ENCODE measurements around the gene BACH2. TPM values are rescaled to one million over a fixed set of nuclear protein-coding genes. Genes with fewer than 3 reads are reported as not detected.
A peak's percentile ranks its signal among the peaks of the same experiment; 100 is the strongest.

Gene BACH2
- total and polyA plus RNA-seq, 2 of the 4 experiments (the other 2 are of a cell fraction): 1.3 to 1.4 TPM

DNA sequence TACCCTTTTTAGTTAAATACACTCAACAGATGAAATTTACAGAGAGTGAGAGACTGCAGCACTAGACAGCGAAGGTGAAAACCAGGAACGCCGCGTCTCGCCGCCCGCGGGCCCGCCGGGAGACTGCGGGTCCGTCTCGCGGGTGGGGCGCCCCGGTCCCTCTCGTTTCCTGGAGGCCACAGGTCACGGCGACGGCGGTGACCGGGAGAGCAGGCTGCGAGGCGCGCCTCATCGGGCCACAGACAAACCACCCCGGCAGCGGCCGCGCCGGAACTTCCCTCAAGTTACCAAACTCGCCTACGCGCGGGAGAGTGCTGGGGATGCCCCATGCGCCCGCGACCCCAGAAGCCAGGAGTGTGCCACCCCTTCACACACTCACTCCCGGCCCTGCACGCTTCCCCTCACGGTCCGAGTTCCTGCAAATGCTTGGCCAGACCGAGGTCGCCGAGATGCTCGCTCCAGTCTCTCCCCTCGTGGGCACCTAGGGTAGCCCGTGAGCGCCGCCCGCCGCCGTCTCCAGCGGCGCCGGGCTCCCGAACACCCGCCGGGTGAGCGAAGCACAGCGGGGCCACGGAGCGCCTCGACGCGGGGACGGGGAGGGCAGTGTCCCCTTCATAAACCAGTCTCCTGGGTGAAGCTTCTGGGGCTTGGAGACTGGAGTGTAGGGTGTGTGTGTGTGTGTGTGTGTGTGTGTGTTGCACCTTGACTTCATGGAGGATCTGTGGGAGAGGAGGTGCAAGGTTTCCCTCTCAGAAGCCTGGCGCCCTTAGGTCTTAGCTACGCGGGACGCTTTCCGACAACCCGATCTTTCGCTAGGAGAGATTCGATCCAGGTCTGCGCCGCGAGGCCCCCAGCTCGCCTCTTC is 1.4 kb downstream of the BACH2 start:
- dilution Hi-C loops (cut with HindIII; ENCODE audit: low sequenced_read_pairs, unreplicated experiment): no loop called here
- intact Hi-C loops (cut with micrococcal nuclease): loop anchor here (5.0 kb wide), 1 partner anchor 158 kb away; no protein-coding TSS in a partner anchor
- H3K4me2 ChIP-seq (ENCODE audit: low read depth, low read length): peak overlapping the region; percentile 91
- WGBS, 2 experiments (ENCODE audit: extremely low coverage in 2 of 2, insufficient read length in 1 of 2): 1% methylated on average over 28 of the region's 79 CpGs; no CpG with 5 or more reads in 1 of the 2 experiments
- peak overlapping the region; percentile 92 for H2AFZ ChIP-seq (replicated peaks; ENCODE audit: low read length, poor library complexity)
- no peak overlapping the region for H2BK5ac ChIP-seq (ENCODE audit: low read depth, low read length, poor library complexity, severe bottlenecking)
- H4K5ac ChIP-seq (ENCODE audit: low read depth, low read length): no peak overlapping the region
- no peaks in the 10 kb centered on the region for H3K9me1 ChIP-seq (ENCODE audit: insufficient read depth, low read length)
- ChIA-PET POLR2A (ENCODE audit: unreplicated experiment) (no interaction called here), CTCF (interaction anchor here (0.6 to 1.7 kb wide), 4 partner anchors 23 to 355 kb away, joined by 3 to 4 read pairs (median 3); no protein-coding TSS in a partner anchor)
- DNase-seq (peak; percentile 43), ATAC-seq (ENCODE audit: low read depth) (peak; percentile 59)
- peak overlapping the region; percentile 39; the same call in 1 of the 2 replicates for H3K4ac ChIP-seq (ENCODE audit: low read depth, low read length)
- no peak overlapping the region; the same call in 1 of the 2 replicates for H3K14ac ChIP-seq (replicated peaks; ENCODE audit: low read depth, low read length)
- H3K4me3 ChIP-seq (ENCODE audit: insufficient read depth, low read depth, low read length): peak overlapping the region; percentile 56
- no TSS peak for BruUV-seq (replicated peaks)
- H2BK15ac ChIP-seq (ENCODE audit: low read depth, low read length): no peak overlapping the region
- peak overlapping the region; percentile 26 for H3K27ac ChIP-seq (ENCODE audit: insufficient read depth, low read length)
- H3K9ac ChIP-seq (ENCODE audit: low read depth, low read length): peak overlapping the region; percentile 17; the same call in 1 of the 2 replicates
- H3K9me3 ChIP-seq (ENCODE audit: control insufficient read depth, insufficient read depth, low read length): no peaks in the 10 kb centered on the region
- H4K91ac ChIP-seq (ENCODE audit: insufficient read depth, low read depth, low read length): no peak overlapping the region
- no peaks in the 10 kb centered on the region for H3K36me3 ChIP-seq (ENCODE audit: control insufficient read depth, insufficient read depth, low read length)
- no peaks in the 10 kb centered on the region for H3K79me1 ChIP-seq (ENCODE audit: low read depth in 1 of 2, low read length in 2 of 2)
- H2BK120ac ChIP-seq (ENCODE audit: low read depth, low read length): peak overlapping the region; percentile 56; the same call in 1 of the 2 replicates
- in situ Hi-C loops (cut with MboI; ENCODE audit: low sequenced_read_pairs): loop anchor here (5.0 to 10.0 kb wide), 2 partner anchors 92 to 200 kb away; no protein-coding TSS in a partner anchor
- peak overlapping the region; percentile 72 for H3K23ac ChIP-seq (ENCODE audit: low read depth, low read length)
- no peak overlapping the region; the same call in 1 of the 2 replicates for H3K18ac ChIP-seq (ENCODE audit: low read depth, low read length)
- no peak overlapping the region for H3K56ac ChIP-seq (ENCODE audit: extremely low read depth, insufficient read depth, low read length)
- H2AK9ac ChIP-seq (replicated peaks; ENCODE audit: low read depth, low read length, poor library complexity): peak overlapping the region; percentile 81
- H3K27me3 ChIP-seq (ENCODE audit: control insufficient read depth, insufficient read depth, low read length): peaks cover 17% of the 10 kb centered on the region
- no peak overlapping the region; the same call in 1 of the 2 replicates for H2BK20ac ChIP-seq (ENCODE audit: low read depth, low read length)
- H2AK5ac ChIP-seq (ENCODE audit: low read depth, low read length): no peak overlapping the region
- no peaks in the 10 kb centered on the region; the same call in 1 of the 2 replicates for H3K4me1 ChIP-seq (ENCODE audit: control insufficient read depth, insufficient read depth, low read length)
- H4K20me1 ChIP-seq (ENCODE audit: insufficient read depth, low read length): no peaks in the 10 kb centered on the region; the same call in 1 of the 2 replicates
- no peak overlapping the region; a peak in 1 of 4 replicates for H4K8ac ChIP-seq (ENCODE audit: low read depth in 2 of 2, low read length in 2 of 2)
- TF ChIP-seq USF2 (IDR thresholded peaks at IDR 0.05; ENCODE audit: low read depth, low read length) (no peak), MAFK (IDR thresholded peaks at IDR 0.05; ENCODE audit: low read depth, low read length) (no peak), RCOR1 (IDR thresholded peaks at IDR 0.05; ENCODE audit: insufficient replicate concordance, low read length) (no peak), BHLHE40 (IDR thresholded peaks at IDR 0.05; ENCODE audit: low read depth, low read length) (no peak), SMC3 (IDR thresholded peaks at IDR 0.05; ENCODE audit: low read depth, low read length) (0 out of 2 replicates have a peak, but pooled peaks have one; percentile 3), RAD21 (IDR thresholded peaks at IDR 0.05; ENCODE audit: low read length) (peak; percentile 52), FOS (IDR thresholded peaks at IDR 0.05; ENCODE audit: low read depth, low read length) (no peak), CEBPB (IDR thresholded peaks at IDR 0.05; ENCODE audit: low read depth, low read length) (no peak), MAZ (IDR thresholded peaks at IDR 0.05; ENCODE audit: borderline replicate concordance, low read depth, low read length) (0 out of 2 replicates have a peak, but pooled peaks have one; percentile 2), CHD1 (IDR thresholded peaks at IDR 0.05; ENCODE audit: low read depth, low read length) (no peak), MXI1 (IDR thresholded peaks at IDR 0.05; ENCODE audit: borderline replicate concordance, low read depth, low read length) (no peak), RFX5 (IDR thresholded peaks at IDR 0.05; ENCODE audit: low read depth, low read length) (no peak), ELK1 (IDR thresholded peaks at IDR 0.05; ENCODE audit: borderline replicate concordance, low read depth, low read length) (no peak), NFE2L2 (IDR thresholded peaks at IDR 0.05; ENCODE audit: low read depth, low read length) (no peak), POLR2A (IDR thresholded peaks at IDR 0.05; ENCODE audit: low read depth, low read length) (no peak)
